SK-N-SH treated with all-trans-retinoic acid at 6 μM for 48 hours (cell line): ENCODE data around the gene WDR62.

Experiments
- ESRRG ChIP-seq: fragments of 250-450 bp; sonication (Bioruptor Pico); IDR thresholded peaks from 2 replicates; pipeline ENCODE4 v1.6.1; 2021; ENCODE audit warnings: mild to moderate bottlenecking
- PATZ1 ChIP-seq: fragments of 250-450 bp; sonication (Bioruptor Pico); IDR thresholded peaks from 2 replicates; pipeline ENCODE4 v1.8.0; 2020; ENCODE audit warnings: mild to moderate bottlenecking, moderate library complexity, borderline replicate concordance
- PPARA ChIP-seq: fragments of 250-450 bp; sonication (Bioruptor Pico); IDR thresholded peaks from 2 replicates; pipeline ENCODE4 v1.5.0; 2020; ENCODE audit warnings: mild to moderate bottlenecking, borderline replicate concordance

- TF ChIP-seq PPARA (no peak), ESRRG (no peak), PATZ1 (CRISPR knock-in tag) (no peak)
Observed at GRCh38 chr19:36086326-36086725, 31.6 kb downstream of the WDR62 start.
